CMK (cell line): ENCODE measurements around the gene ITIH1.
"Not testable (repeated sequence)": the region's sequence is repeated elsewhere in the genome, so short reads cannot be mapped to it uniquely, and the experiment has no call there.

ENCODE experiments used
- DNase-seq: peaks from one replicate; pipeline ENCODE4 v3.0.0-alpha.2; 2010; ENCODE audit warnings: low read depth

ITIH1 gene, protein sequence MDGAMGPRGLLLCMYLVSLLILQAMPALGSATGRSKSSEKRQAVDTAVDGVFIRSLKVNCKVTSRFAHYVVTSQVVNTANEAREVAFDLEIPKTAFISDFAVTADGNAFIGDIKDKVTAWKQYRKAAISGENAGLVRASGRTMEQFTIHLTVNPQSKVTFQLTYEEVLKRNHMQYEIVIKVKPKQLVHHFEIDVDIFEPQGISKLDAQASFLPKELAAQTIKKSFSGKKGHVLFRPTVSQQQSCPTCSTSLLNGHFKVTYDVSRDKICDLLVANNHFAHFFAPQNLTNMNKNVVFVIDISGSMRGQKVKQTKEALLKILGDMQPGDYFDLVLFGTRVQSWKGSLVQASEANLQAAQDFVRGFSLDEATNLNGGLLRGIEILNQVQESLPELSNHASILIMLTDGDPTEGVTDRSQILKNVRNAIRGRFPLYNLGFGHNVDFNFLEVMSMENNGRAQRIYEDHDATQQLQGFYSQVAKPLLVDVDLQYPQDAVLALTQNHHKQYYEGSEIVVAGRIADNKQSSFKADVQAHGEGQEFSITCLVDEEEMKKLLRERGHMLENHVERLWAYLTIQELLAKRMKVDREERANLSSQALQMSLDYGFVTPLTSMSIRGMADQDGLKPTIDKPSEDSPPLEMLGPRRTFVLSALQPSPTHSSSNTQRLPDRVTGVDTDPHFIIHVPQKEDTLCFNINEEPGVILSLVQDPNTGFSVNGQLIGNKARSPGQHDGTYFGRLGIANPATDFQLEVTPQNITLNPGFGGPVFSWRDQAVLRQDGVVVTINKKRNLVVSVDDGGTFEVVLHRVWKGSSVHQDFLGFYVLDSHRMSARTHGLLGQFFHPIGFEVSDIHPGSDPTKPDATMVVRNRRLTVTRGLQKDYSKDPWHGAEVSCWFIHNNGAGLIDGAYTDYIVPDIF

DNA sequence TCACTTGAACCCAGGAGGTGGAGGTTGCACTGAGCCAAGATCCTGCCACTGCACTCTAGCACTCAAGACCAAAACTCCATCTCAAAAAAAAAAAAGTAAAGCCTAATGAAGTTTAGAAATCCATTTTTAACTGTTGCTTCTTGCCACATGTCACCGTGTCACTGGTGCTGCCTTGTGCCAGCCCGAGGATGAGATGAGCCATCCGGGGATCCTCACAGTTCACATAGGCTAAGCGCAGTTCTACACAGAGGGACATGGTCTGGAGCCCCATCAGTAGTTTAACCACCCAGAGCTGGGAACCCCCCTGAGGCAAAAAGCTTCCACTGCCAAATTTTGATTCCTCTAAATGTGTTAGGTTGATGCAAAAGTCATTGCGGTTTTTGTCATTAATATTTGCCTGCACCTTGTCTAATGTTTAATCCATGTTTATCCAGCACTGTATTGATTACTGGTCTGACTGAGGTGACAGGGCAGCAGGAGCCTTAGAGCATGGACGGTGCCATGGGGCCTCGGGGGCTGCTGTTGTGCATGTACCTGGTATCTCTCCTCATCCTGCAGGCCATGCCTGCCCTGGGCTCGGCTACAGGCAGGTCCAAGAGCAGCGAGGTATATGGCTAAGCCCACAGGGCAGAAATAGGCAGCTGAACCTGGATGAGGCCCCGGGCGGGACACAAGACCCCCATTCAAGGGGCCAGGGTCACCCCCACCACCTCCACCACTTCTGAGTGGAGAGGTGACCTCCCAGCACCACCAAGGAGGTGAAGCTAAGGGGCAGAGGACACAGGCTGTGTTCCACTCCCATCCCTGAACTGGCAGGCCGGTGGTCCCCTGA is at the start of gene ITIH1:
TSS of gene ITIH1 (plus strand) at position 473 of the 832 bp plus-strand sequence. CDS start at position 490, 17 bp downstream.
- no peak for DNase-seq

DNA sequence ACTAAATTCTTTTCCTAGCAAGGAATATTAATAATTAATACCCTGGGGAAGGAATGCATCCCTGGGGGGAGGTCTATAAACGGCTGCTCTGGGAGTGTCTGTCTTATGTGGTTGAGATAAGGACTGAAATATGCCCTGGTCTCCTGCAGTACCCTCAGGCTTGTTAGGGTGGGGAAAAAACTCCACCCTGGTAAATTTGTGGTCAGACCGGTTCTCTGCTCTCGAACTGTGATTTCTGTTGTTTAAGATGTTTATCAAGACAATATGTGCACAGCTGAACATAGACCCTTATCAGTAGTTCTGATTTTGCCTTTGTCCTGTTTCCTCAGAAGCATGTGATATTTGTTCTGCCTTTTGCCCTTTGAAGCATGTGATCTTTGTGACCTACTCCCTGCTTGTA is 48.6 kb upstream of the ITIH1 start:
- DNase-seq: not testable (repeated sequence)

DNA sequence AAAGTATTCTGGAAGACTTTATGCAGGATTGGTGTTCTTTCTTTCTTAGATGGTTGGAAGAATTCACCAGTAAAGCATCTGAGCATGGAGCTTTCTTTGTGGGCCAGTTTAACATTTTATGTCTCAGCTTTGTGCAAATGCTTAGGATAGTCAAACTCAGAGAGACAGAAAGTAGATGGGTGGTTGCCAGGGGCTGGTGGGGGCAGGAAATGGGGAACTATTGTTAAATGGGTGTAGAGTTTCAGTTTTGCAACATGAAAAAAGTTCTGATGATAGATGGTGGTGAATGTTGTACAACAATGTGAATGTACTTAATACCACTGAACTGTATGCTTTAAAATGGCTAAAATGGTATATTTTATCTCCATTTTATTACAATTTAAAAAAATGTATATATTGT is 46.7 kb upstream of the ITIH1 start:
- no peak for DNase-seq

DNA sequence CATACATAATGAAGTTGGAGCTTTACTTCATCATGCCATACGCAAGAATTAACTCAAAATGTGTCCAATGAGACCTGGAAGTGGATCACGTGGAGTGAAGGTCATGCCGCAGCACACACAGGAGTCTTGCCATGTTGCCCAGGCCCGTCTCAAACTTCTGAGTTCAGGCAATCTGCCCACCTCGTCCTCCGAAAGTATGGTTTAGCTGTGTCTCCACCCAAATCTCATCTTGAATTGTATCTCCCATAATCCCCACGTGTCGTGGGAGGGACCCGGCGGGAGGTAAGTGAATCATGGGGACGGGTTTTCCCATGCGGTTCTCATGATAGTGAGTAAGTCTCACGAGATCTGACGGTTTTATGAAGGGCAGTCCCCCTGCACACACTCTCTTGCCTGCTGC is 45.8 kb upstream of the ITIH1 start:
- no peak for DNase-seq

DNA sequence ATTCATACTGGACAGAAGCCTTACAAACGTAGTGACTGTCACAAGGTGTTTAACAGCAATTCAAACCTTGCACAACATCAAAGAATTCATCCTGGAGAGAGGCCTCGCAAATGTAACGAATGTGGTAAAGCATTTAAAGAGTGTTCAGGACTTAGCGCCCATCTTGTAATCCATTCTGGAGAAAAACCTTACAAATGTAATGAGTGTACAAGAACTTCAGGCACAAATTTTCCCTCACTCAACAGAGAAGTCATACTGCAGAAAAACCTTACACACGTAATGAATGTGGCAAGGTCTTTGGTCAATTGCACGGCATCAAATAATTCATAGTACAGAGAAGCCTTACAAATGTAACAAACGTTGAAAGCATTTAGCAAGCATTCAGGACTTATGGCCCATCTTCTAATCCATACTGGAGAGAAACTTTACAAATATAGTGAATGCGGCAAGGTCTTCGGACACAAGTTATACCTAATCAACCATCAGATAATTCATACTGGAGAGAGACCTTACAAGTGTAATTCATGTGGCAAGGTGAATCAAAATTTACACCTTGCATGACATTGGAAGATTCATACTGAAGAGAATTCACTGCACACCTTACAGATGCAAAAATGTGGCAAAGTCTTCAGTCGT is 44.0 kb upstream of the ITIH1 start:
- no peak for DNase-seq

DNA sequence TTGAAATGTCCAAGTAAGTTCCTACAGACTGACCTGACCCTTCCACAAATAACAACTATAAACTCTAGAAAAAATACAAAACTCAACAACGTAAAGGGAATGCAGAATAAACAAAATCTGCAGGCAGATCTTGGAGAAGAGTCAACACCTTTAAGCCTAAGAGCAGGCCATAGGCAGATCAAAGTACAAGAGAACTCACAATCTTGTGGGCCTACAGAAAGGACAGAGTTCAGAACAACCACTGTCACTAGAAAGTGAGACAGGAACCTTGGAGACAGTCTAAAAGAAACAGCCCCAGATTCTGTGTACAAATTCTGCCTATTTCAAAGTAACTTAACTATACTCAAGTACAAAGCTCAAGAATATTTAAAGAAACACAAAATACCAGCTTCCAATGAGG is 37.7 kb upstream of the ITIH1 start:
- no peak for DNase-seq

DNA sequence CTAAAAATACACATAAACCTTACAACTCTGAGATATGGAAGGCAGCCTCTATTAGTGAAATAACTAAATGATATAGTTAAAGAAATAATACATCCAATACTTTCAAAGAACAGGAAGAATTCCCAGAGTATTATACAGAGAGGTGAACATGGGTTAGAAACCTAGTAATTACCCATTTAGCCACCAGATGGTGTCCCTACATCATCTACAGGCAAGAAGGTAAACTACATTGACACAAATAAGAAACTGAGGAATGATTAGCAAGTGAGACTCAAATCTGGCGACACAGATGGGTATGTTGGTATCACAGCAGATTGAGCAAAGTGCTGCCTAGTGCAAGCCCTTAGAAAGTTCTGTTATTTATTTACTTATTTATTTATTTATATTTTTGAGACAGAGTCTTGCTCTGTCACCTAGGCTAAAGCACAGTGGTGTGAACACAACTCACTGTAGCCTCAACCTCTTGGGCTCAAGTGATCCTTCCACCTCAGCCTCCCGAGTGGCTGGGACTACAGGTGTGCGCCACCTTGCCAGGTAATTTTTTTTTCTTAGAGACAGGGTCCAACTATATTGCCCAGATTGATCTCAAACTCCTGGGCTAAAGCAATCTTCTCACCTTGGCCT is 34.9 kb upstream of the ITIH1 start:
- DNase-seq: no peak

DNA sequence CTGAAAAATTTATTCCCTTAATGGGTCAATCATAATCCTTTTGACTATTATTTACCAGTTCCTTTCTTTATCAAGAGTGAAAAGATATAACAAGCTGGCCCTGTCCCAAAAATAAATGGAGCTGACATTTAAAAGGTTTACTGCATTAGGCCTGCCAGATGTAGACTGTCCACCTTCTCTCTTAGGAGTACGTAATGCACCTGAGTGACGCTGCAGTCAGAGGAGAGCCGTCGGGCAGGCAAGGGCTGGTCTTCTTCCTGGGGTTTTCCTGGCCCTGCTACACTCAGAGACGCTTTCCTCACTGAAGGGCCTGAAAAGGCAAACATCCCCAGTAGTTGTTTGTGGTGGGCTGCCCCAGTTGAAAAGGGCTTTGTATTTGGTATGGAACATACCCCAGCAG is 34.2 kb upstream of the ITIH1 start:
- no peak for DNase-seq

DNA sequence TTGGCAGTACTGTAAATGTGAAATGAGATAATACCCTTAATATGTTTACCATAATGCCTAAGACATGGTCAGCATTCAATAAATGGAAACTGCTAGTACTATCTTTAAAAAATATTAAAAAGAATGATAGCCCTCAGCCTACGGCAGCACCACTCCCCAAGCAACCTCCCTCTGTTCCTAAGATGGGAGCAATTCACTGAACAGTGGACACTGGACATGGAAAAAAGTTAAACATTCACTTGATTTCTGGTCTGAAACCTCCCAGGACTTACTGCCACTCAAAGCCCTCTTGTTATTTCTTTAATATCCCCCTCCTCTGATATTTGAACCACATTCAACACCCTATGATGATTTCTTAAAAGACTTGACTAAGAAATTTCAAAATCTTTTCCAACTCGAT is 33.7 kb upstream of the ITIH1 start:
- DNase-seq: no peak

DNA sequence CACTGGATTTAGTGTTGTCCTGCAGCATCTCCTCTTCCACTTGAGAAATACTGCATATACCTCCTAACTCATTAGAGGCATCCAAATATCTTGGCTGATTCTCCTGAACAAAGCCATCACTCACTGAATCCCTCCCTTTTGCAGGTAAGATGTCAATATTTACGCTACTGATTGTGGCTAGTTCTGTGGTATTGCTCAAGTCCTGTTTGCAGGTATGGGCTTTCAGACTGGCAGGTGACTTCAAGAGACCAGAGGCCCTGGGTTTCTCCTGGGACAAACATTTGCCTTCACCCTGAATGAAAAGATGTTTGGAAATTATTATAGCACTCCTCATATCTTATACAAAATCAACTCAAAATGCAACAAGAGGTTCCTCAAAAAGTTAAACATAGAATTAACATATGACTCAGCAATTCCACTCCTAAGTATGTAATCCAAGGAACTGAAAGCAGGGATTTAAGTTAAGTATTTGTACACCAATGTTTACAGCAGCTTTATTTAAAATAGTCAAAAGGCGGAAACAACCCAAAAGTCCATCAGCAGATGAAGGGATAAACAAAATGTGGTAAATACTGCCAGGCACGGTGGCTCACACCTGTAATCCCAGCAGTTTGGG is 25.2 kb upstream of the ITIH1 start:
- no peak for DNase-seq

DNA sequence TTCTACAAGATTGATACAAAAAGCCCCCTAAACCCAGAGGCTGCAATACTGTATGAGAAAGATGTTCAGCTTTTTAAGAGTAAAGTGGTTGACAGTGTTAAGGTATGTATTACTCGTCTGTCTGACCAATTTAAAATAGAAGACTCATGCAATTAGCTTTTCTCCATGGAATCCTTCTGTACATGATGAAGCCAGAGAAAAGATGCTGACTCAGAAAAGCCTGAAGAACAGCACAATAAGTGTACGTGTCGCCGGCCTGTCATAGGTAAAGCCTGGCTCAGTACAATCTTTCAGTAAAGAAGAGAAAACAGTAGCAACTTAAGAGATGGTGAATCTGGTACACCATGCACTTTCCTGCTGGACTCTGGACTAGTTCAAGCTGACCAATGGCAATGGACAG is 23.0 kb upstream of the ITIH1 start:
- DNase-seq: no peak

DNA sequence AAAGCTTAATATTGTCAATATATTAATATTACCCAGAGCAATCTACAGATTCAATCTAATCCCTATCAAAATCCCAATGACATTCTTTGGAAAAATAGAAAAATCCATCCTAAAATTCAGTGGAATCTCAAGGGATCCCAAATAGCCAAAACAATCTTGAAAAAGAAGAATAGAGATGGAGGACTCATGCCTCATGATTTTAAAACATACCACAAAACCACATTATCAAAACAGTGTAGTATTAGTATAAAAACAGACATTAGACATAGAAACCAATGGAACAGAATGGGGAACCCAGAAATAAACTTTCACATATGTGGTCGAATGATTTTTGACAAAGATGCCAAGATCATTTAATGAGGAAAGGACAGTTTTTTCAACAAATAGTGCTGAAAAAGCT is 21.3 kb upstream of the ITIH1 start:
- DNase-seq: no peak

DNA sequence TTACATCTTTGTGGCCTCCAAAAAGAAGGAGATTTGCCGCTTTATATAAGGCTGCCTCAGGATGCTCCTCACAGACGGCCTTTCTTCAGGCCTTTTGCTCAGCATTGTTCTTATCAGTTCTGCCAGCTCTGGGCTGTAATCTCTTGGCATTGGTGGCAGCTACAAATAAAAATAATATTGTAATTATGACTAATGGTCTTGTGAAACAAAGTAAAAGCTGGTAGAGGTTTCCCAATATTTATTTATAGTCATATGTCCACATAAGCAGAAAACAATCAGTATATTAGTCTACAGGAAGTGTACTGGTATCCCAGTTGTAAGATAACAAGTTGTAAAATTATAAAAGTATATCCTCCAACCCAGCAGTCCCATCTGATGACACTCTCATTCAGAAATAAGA is 13.9 kb upstream of the ITIH1 start:
- no peak for DNase-seq

DNA sequence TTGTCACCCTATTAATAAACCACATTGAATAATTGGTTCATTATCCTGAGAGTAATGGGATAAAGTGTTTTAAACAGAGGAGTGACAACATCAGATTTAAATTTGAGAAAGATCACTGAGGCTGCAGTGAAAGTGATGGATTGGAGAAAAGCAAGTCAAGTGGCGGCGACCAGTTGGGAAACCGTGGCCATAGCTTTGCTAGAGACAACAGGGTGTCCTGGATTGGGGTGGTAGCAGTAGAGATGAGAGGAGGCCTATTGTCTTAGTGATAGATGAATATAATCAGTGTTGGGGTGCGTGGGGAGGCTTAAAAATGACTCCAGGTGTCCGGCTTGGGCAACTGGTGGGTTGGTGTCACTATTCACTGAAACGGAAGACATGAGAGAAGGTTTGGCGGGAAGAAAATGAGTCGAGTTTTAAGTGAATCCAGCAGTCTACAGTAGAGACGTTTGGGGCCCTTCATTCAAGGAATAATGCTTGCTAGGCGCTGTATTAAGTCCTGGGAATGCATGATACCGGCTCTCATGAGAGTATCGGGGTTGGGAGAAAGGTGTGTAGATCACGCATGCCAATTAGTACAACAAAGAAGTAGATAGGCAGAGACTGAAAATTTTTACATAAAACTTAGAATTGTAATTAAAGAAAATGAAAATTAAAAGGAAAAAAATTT is 7.5 kb upstream of the ITIH1 start:
- DNase-seq: no peak

DNA sequence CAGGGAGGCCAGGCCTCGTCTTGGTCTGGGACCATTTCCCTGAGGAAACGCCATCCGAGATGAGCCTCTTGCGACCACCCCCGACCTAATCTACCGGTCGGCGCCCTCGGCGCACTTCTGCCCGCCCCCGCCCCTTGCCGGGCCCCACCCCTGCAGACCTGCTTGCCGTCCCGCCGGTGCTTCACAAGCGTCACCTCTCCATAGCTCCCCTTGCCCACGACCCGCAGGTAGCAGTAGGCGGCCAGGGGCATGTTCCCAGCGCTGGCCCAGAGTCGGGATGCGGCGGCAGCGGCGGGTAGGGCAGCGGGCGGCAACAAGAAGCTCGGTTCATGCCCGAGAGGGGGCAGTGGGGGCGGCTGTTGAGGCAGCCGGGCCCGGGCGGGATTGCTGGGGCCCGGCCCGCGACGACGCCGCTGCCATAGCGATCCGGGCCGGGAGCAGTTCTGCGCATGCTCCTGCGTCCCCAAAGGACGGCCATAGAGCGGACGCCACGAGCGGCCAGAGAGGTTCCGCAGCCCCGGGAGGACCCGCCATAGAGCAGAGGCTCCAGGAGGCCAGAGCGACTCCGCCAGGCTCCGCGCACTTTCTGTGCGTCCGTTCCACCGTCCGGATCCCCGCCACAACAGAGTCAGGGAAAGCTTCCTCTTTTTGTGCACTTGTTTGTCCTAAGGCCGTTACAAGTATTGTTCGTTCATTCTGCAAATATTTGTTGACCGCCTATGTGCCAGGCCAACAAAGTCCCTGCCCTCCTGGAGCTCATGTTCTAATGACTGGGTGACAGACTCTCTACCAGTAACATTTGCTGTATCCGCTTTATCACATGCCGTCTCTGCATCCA is 6.7 kb upstream of the ITIH1 start, which contains the start of gene NEK4:
TSS of gene NEK4 (minus strand) at position 445 of the 838 bp plus-strand sequence. CDS start at position 251, 194 bp downstream.
- DNase-seq: peak; percentile 66

DNA sequence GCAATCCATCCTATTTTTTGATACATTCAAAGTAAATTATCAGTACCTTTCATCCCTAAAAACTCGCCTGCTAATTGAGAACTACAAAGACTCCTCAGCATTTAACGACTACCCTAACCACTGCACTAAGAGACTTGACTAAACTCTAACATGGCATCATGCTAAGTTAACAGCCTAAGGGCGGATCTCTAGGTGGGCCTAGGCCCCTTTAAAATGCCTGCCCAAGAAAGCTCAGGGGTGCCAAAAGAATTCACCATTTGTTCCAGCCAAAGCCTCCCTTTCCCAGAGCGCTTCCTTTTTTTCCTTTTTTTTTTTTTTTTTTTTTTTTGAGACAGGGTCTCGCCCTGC is 6.1 kb upstream of the ITIH1 start:
- no peak for DNase-seq

DNA sequence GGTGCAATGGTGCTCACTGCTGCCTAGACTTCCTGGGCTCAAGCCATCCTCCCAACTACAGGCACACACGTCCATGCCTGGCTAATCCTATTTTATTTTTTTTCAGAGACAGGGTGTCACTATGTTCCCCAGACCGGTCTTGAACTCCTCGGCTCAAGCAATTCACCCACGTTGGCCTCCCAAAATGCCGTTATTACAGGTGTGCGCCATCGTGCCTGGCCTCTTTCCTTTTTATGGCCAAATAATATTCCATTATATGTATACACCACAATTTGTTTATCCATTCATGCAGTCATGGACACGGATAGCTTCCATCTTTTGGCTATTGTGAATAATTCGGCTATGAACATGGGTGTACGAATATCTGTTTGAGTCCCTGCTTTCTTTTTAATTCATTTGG is 5.7 kb upstream of the ITIH1 start:
- no peak for DNase-seq

DNA sequence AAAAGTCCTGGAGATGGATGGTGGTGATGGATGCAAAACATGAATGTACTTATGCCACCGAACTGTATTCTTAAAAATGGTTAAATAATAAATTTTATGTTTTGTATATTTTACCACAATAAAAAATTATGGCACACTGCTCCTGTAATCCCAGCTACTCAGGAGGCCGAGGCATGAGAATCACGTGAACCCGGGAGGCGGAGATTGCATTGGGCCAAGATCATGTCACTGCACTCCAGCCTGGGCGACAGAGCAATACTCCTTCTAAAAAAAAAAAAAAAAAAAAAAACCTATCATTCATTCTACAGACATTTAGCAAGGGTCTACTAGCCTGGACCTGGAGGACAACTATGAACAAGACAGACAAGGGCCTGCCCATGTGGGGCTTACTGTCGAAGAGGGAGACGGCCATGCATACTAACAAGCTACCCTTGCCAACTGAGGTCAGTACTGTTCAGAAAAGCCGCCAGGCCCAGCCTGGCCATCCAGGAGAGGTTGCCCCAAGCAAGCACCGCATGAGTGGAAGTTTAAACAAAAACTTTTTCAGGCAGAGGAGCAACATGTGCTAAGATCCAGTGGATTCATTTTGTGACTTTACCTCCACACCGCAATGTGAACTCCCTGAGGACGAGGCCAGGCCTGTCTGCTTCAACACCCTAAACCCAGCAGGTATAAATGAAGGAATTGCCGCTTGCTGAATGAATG is 3.9 kb upstream of the ITIH1 start:
- no peak for DNase-seq
